DND-41 (cell line): ENCODE measurements around the gene PI4K2B.
"Not testable (repeated sequence)": the region's sequence is repeated elsewhere in the genome, so short reads cannot be mapped to it uniquely, and the experiment has no call there.

Experiments used
- CTCF ChIP-seq: IDR thresholded peaks from 2 replicates; pipeline ENCODE4 v1.5.1; 2012; ENCODE audit warnings: borderline replicate concordance, low read length, moderate library complexity, mild to moderate bottlenecking; ENCODE audit not compliant: poor library complexity, severe bottlenecking; ENCODE audit errors: extremely low read depth
- EZH2 ChIP-seq: IDR thresholded peaks from 3 replicates; pipeline ENCODE4 v1.6.1; 2012; ENCODE audit warnings: borderline replicate concordance, low read depth, mild to moderate bottlenecking, moderate library complexity, low read length, inconsistent platforms; ENCODE audit not compliant: severe bottlenecking

GRCh38 chr4:25242195-25242594 lies 8.4 kb downstream of the PI4K2B start:
- not testable (repeated sequence) for TF ChIP-seq EZH2, CTCF
